Body of pancreas (tissue), 4 donors: Measurements from ENCODE around the gene FAM83C. TPM values are rescaled to one million over a fixed set of nuclear protein-coding genes. Genes with fewer than 3 reads are reported as not detected.

ENCODE experiments used
- ATAC-seq: fragments of 150-250 bp; one replicate; pipeline ENCODE4 v1.9.1; 2016
- DNase-seq, 4 donors: peaks; one replicate each; pipeline ENCODE4 v3.0.0-alpha.2; 2019
- H3K27ac ChIP-seq, 4 donors: fragments of 200-600 bp; sonication (generic); 1 replicate in 3 of 4; 2 replicates in 1 of 4; pipeline versions ENCODE4 v1.5.1 to v1.6.1; 2016 to 2019; ENCODE audit warnings: mild to moderate bottlenecking in 1 of 4, mixed read lengths in 1 of 4, moderate library complexity in 1 of 4
- H3K27me3 ChIP-seq, 2 donors: fragments of 200-600 bp; sonication (generic); one replicate each; pipeline ENCODE4 v1.6.0; 2016; ENCODE audit warnings: mild to moderate bottlenecking in 1 of 2
- H3K36me3 ChIP-seq, 2 donors: fragments of 200-600 bp; sonication (generic); replicated peaks in 1 of 2; 2 replicates each; pipeline ENCODE4 v1.5.1; 2016; ENCODE audit warnings: low read depth in 2 of 2; ENCODE audit not compliant: insufficient read depth in 1 of 2
- H3K4me1 ChIP-seq: fragments of 200-600 bp; sonication (generic); one replicate; pipeline ENCODE4 v1.6.0; 2016
- H3K4me3 ChIP-seq, 2 donors: fragments of 200-600 bp; sonication (generic); 1 replicate in 1 of 2; 2 replicates in 1 of 2; pipeline ENCODE4 v1.5.1; 2016 to 2019
- H3K9me3 ChIP-seq, 3 donors: fragments of 200-600 bp; sonication (generic); 1 replicate in 2 of 3; 2 replicates in 1 of 3; pipeline ENCODE4 v1.5.1; 2016
- POLR2A ChIP-seq, 3 donors: fragments of 450-650 bp; IDR thresholded peaks; one replicate each; pipeline ENCODE4 v1.6.1; 2016; ENCODE audit warnings: antibody characterized with exemption in 3 of 3, mild to moderate bottlenecking in 2 of 3
- whole genome bisulfite sequencing, 2 donors: methylation state at CpG; one replicate each; pipeline ENCODE4 v1.1.5; 2017; 5-methylcytosine and 5-hydroxymethylcytosine counted together
- intact Hi-C: fragments of 100-400 bp; cut with DNase I; formaldehyde crosslinking; loops from one replicate; pipeline ENCODE4 v1.15.1; 2023
- total RNA-seq, 2 donors: library from RNA; depleted of rRNA; stranded (reverse); fragments of >200 nt; gene quantifications; one replicate each; pipeline ENCODE4 v1.1.0, GENCODE V29; 2016
- TF ChIP-seq, protein P1 (sequence below), 7 experiments: fragments of 450-650 bp in 4 of 7; fragments of 200-600 bp in 3 of 7; sonication (generic) in 3 of 7; IDR thresholded peaks; one replicate each; pipeline ENCODE4 v1.5.1; 2016 to 2019; ENCODE audit warnings: antibody characterized with exemption in 7 of 7

The FAM83C gene
- total RNA-seq, 2 donors from 2014 or later, result not detected

DNA sequence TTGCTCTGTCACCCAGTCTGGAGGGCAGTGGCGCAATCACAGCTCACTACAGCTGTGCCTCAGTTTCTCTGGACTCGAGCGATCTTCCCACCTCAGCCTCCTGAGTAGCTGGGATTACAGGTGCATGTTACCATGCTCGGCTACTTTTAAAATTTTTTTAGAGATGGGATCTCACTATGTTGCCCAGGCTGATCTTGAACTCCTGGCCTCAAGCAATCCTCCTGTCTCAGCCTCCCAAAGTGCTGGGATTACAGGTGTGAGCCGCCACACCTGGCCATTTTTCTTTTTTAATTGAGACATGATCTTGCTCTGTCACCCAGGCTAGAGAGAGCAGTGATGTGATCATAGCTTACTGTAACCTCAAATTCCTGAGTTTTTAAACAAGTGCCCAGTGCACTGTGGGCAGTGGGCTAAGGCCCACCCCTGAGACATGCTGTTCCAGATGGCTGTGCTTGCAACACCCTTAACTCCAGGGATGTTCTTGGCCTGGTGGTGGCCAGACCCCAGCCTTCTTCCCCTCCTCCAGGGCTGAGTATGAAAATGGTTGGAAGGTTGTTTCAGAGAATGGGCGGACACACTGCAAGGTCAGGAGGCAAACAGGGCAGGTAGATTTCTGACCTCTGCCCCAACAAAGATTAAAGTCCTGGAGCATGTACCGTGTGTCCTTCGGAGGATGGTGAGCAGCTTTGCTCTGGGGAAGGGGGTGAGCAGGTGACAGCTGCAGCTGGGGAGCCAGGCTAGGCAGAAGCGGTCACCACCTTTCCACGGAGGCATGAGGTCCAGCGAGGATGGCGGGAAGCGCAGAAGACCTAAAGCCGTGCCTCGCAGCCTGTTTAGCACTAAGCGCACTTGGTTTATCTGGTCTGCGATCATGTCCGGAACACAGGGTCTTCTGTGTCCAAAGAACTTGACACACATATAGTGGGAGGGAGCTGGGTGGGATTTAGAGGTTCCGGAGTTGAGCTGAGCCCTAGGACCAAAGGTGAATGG is 1.4 kb upstream of the FAM83C start:
- no peak for ATAC-seq
- TF ChIP-seq, protein P1, sequence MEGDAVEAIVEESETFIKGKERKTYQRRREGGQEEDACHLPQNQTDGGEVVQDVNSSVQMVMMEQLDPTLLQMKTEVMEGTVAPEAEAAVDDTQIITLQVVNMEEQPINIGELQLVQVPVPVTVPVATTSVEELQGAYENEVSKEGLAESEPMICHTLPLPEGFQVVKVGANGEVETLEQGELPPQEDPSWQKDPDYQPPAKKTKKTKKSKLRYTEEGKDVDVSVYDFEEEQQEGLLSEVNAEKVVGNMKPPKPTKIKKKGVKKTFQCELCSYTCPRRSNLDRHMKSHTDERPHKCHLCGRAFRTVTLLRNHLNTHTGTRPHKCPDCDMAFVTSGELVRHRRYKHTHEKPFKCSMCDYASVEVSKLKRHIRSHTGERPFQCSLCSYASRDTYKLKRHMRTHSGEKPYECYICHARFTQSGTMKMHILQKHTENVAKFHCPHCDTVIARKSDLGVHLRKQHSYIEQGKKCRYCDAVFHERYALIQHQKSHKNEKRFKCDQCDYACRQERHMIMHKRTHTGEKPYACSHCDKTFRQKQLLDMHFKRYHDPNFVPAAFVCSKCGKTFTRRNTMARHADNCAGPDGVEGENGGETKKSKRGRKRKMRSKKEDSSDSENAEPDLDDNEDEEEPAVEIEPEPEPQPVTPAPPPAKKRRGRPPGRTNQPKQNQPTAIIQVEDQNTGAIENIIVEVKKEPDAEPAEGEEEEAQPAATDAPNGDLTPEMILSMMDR (IDR thresholded peaks at IDR 0.05), result no peak
- TF ChIP-seq POLR2A (IDR thresholded peaks at IDR 0.05), result no peak
- no peak for DNase-seq
- WGBS, 2 donors, result 77 to 79% methylated on average over 14 to 19 of the region's 19 CpGs
- Histone ChIP-seq H3K4me1 (no peaks in the 10 kb centered on the region), H3K4me3 (no peak overlapping the region), H3K27ac (no peak overlapping the region), H3K9me3 (no peaks in the 10 kb centered on the region), H3K27me3 (peaks cover 0 to 3% of the 10 kb centered on the region in 2 donors), H3K36me3 (no peaks in the 10 kb centered on the region)
- intact Hi-C loops, result loop anchor here (10.0 kb wide), 1 partner anchor 141 kb away; the partner anchor contains the start of gene GDF5

- Histone ChIP-seq H3K27ac (no peak overlapping the region), H3K4me3 (no peak overlapping the region), H3K9me3 (no peaks in the 10 kb centered on the region), H3K36me3 (no peaks in the 10 kb centered on the region), H3K4me1 (no peaks in the 10 kb centered on the region), H3K27me3 (peaks cover 0 to 3% of the 10 kb centered on the region in 2 donors)
- no peak for DNase-seq
- intact Hi-C loops, result loop anchor here (10.0 kb wide), 1 partner anchor 142 kb away; the partner anchor contains the start of gene GDF5
- no peak for ATAC-seq
- 57 to 62% methylated on average over 22 to 23 of the region's 23 CpGs for WGBS, 2 donors
- no peak for TF ChIP-seq POLR2A (IDR thresholded peaks at IDR 0.05)
- TF ChIP-seq, protein P1 (IDR thresholded peaks at IDR 0.05), result no peak
Measured at GRCh38 chr20:35292504-35293285, 470 bp upstream of the FAM83C start.

- TF ChIP-seq, protein P1 (IDR thresholded peaks at IDR 0.05), result no peak
- no peak for TF ChIP-seq POLR2A (IDR thresholded peaks at IDR 0.05)
- peaks cover 0 to 3% of the 10 kb centered on the region in 2 donors for H3K27me3 ChIP-seq
- intact Hi-C loops, result loop anchor here (10.0 kb wide), 1 partner anchor 144 kb away; the partner anchor contains the start of gene GDF5
- H3K4me1 ChIP-seq, result no peaks in the 10 kb centered on the region
- DNase-seq (no peak), ATAC-seq (no peak)
- WGBS, 2 donors, result 82 to 88% methylated on average over 6 to 7 of the region's 7 CpGs
- no peak overlapping the region for H3K27ac ChIP-seq
- no peaks in the 10 kb centered on the region for H3K36me3 ChIP-seq
- no peak overlapping the region for H3K4me3 ChIP-seq
- no peaks in the 10 kb centered on the region for H3K9me3 ChIP-seq
Measured at GRCh38 chr20:35290887-35291417, 1.3 kb downstream of the FAM83C start.

DNA sequence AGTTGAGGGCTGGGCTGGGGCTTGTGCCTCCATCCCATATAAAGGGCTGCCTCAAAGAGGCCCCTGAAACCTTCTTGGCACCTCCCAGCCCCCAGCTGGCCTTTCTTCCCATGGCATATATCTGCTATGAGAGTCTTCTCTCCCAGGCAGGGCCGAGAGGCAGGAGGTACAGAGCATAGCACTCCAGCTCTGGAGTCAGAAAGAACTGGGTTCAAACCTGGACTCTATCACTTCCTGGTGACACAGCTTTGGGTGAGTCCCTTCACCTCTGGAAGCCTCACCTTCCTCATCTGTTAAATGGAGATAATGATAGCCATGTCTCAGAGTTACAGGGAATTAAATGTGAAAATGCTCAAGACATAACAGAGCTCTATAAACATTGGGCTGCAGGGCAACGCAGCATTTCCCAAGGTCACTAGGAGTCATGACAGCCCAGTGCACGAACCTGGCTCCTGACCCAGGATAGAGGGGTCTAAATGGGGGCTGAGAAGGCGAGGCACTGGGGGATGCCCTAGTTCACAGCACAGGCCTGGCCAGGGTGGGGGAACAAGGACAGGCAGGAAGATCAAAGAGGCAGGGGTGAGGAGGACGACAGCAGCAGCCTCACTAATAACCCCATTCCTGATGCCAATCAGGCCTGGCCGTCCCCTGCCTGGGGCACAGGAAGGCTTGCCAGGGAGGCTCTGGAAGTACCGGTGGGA is 1.9 kb downstream of the FAM83C start:
- Histone ChIP-seq H3K4me1 (peaks cover under 1% of the 10 kb centered on the region), H3K36me3 (no peaks in the 10 kb centered on the region), H3K27ac (no peak overlapping the region), H3K4me3 (no peak overlapping the region), H3K27me3 (peaks cover 0 to 1% of the 10 kb centered on the region in 2 donors), H3K9me3 (no peaks in the 10 kb centered on the region)
- TF ChIP-seq, protein P1 (IDR thresholded peaks at IDR 0.05), result no peak
- TF ChIP-seq POLR2A (IDR thresholded peaks at IDR 0.05), result no peak
- 44 to 50% methylated on average over 4 to 7 of the region's 7 CpGs for WGBS, 2 donors
- DNase-seq (no peak), ATAC-seq (no peak)
- intact Hi-C loops, result loop anchor here (10.0 kb wide), 1 partner anchor 144 kb away; the partner anchor contains the start of gene GDF5
